H1 (cell line): ENCODE measurements around the gene PTPN1. TPM values are rescaled to one million over a fixed set of nuclear protein-coding genes. Genes with fewer than 3 reads are reported as not detected.

Experiments
- CTCF ChIA-PET: fragments of 300-600 bp; sonication (Branson Sonifier 250); formaldehyde crosslinking; loops from one replicate; lab custom pipeline; 2021; ENCODE audit not compliant: partially characterized antibody; lab: Charles Lee
- POLR2A ChIA-PET: fragments of 300-600 bp; sonication (Branson Sonifier 250); formaldehyde crosslinking; loops from one replicate; lab custom pipeline; 2021; ENCODE audit warnings: inconsistent platforms; ENCODE audit not compliant: partially characterized antibody; lab: Charles Lee
- DNase-seq, 2 experiments: peaks; one replicate each; pipeline versions ENCODE4 v3.0.0 to v3.0.0-alpha.2; 2010 to 2022; ENCODE audit warnings: low spot score in 2 of 2, low read depth in 1 of 2, mixed read lengths in 1 of 2
- FAIRE-seq: peaks from 2 replicates; lab custom pipeline; 2011; peaks lifted over from hg19 to GRCh38; lab: Jason Lieb, UNC
- H2AFZ ChIP-seq: 2 replicates; pipeline ENCODE4 v1.8.1; 2012; ENCODE audit warnings: low read length, inconsistent platforms
- H2AK5ac ChIP-seq: 2 replicates; pipeline ENCODE4 v1.6.1; 2013; ENCODE audit warnings: low read depth, low read length
- H2BK120ac ChIP-seq: replicated peaks from 2 replicates; pipeline ENCODE3; 2013; ENCODE audit warnings: low read depth, low read length, inconsistent platforms
- H2BK12ac ChIP-seq: 2 replicates; pipeline ENCODE4 v1.6.1; 2013; ENCODE audit warnings: low read depth, low read length
- H2BK15ac ChIP-seq: 2 replicates; pipeline ENCODE4 v1.6.1; 2013; ENCODE audit warnings: low read length
- H2BK20ac ChIP-seq: 2 replicates; pipeline ENCODE4 v1.6.1; 2013; ENCODE audit warnings: low read length
- H2BK5ac ChIP-seq: 2 replicates; pipeline ENCODE4 v1.6.1; 2013; ENCODE audit warnings: low read depth, low read length
- H3K14ac ChIP-seq: 2 replicates; pipeline ENCODE4 v1.6.1; 2013; ENCODE audit warnings: inconsistent platforms; ENCODE audit not compliant: insufficient read length
- H3K18ac ChIP-seq: 2 replicates; pipeline ENCODE4 v1.6.1; 2013; ENCODE audit warnings: low read length; ENCODE audit errors: extremely low read depth
- H3K23ac ChIP-seq: 2 replicates; pipeline ENCODE4 v1.6.1; 2013; ENCODE audit warnings: inconsistent platforms; ENCODE audit not compliant: insufficient read length
- H3K23me2 ChIP-seq: 2 replicates; pipeline ENCODE4 v1.6.1; 2013; ENCODE audit warnings: low read depth, low read length
- H3K27ac ChIP-seq: 2 replicates; pipeline ENCODE4 v1.6.1; 2011; ENCODE audit warnings: low read depth, low read length, inconsistent platforms
- H3K27me3 ChIP-seq, 4 experiments: replicated peaks in 1 of 4; 1 replicate in 1 of 4; 2 replicates in 3 of 4; pipeline versions ENCODE4 v1.6.1 to v1.8.1; 2011 to 2013; ENCODE audit warnings: low read length in 3 of 4, mild to moderate bottlenecking in 3 of 4, inconsistent platforms in 2 of 4, mixed read lengths in 2 of 4, moderate library complexity in 1 of 4; ENCODE audit not compliant: control insufficient read depth in 3 of 4, insufficient read depth in 3 of 4; ENCODE audit errors: extremely low read depth in 1 of 4
- H3K36me3 ChIP-seq, 4 experiments: 2 replicates each; pipeline versions ENCODE4 v1.6.1 to v1.8.1; 2011 to 2013; ENCODE audit warnings: mild to moderate bottlenecking in 4 of 4, low read length in 3 of 4, moderate library complexity in 2 of 4, control low read depth in 1 of 4, inconsistent platforms in 1 of 4; ENCODE audit not compliant: insufficient read depth in 4 of 4, control insufficient read depth in 2 of 4
- H3K4ac ChIP-seq: replicated peaks from 2 replicates; pipeline ENCODE3; 2013; ENCODE audit warnings: low read length, low read depth, mixed read lengths, inconsistent platforms; ENCODE audit not compliant: insufficient read length
- H3K4me1 ChIP-seq, 4 experiments: replicated peaks in 1 of 4; 1 replicate in 1 of 4; 2 replicates in 3 of 4; pipeline versions ENCODE4 v1.6.1 to v1.8.1; 2011 to 2013; ENCODE audit warnings: low read length in 3 of 4, inconsistent platforms in 2 of 4, mixed read lengths in 1 of 4; ENCODE audit not compliant: insufficient read depth in 4 of 4, control insufficient read depth in 3 of 4
- H3K4me2 ChIP-seq, 2 experiments: 2 replicates each; pipeline versions ENCODE4 v1.6.1 to v1.8.1; 2011 to 2013; ENCODE audit warnings: low read depth in 2 of 2, low read length in 2 of 2, control low read depth in 1 of 2, inconsistent platforms in 1 of 2, mild to moderate bottlenecking in 1 of 2; ENCODE audit not compliant: insufficient read depth in 1 of 2
- H3K4me3 ChIP-seq, 4 experiments: fragments of 200-600, 300-600 bp in 1 of 4; sonication (generic), shearing (Covaris generic), sonication (Bioruptor Twin) in 1 of 4; 2 replicates each; pipeline versions ENCODE4 v1.5.1 to v1.8.1; 2011 to 2016; ENCODE audit warnings: low read length in 4 of 4, low read depth in 3 of 4, control low read depth in 2 of 4, inconsistent platforms in 2 of 4, mild to moderate bottlenecking in 2 of 4, mixed read lengths in 1 of 4, moderate library complexity in 1 of 4; ENCODE audit not compliant: insufficient read depth in 2 of 4; ENCODE audit errors: extremely low read depth in 1 of 4
- H3K56ac ChIP-seq: replicated peaks from 2 replicates; pipeline ENCODE3; 2013; ENCODE audit warnings: low read depth, mild to moderate bottlenecking, mixed read lengths, low read length, inconsistent platforms; ENCODE audit not compliant: insufficient read length
- H3K79me1 ChIP-seq: 2 replicates; pipeline ENCODE4 v1.6.1; 2013; ENCODE audit warnings: low read depth, low read length, control low read depth
- H3K79me2 ChIP-seq, 2 experiments: 2 replicates each; pipeline versions ENCODE4 v1.6.1 to v1.8.1; 2012 to 2013; ENCODE audit warnings: low read length in 2 of 2, mild to moderate bottlenecking in 2 of 2, inconsistent platforms in 1 of 2; ENCODE audit not compliant: insufficient read depth in 2 of 2, control insufficient read depth in 1 of 2
- H3K9ac ChIP-seq, 4 experiments: replicated peaks in 1 of 4; 1 replicate in 1 of 4; 2 replicates in 3 of 4; pipeline versions ENCODE4 v1.6.1 to v1.8.1; 2011 to 2013; ENCODE audit warnings: low read depth in 3 of 4, low read length in 3 of 4, control low read depth in 2 of 4, mild to moderate bottlenecking in 2 of 4, moderate library complexity in 2 of 4, inconsistent platforms in 1 of 4; ENCODE audit errors: extremely low read depth in 1 of 4
- H3K9me3 ChIP-seq, 2 experiments: 2 replicates each; pipeline versions ENCODE4 v1.6.1 to v1.8.1; 2012 to 2013; ENCODE audit warnings: mild to moderate bottlenecking in 2 of 2, moderate library complexity in 2 of 2, control low read depth in 1 of 2, inconsistent platforms in 1 of 2, low read depth in 1 of 2, low read length in 1 of 2, mixed read lengths in 1 of 2; ENCODE audit not compliant: insufficient read depth in 2 of 2
- H4K20me1 ChIP-seq, 2 experiments: replicated peaks in 1 of 2; 2 replicates each; pipeline versions ENCODE3 to v1.8.1; 2011 to 2013; ENCODE audit warnings: inconsistent platforms in 2 of 2, low read length in 2 of 2, mild to moderate bottlenecking in 1 of 2; ENCODE audit not compliant: insufficient read depth in 2 of 2, control insufficient read depth in 1 of 2
- H4K5ac ChIP-seq: 2 replicates; pipeline ENCODE4 v1.6.1; 2013; ENCODE audit warnings: low read length, low read depth, mixed read lengths, inconsistent platforms; ENCODE audit not compliant: insufficient read length
- H4K8ac ChIP-seq: 2 replicates; pipeline ENCODE4 v1.8.0; 2013; ENCODE audit warnings: mild to moderate bottlenecking, moderate library complexity, low read length, inconsistent platforms; ENCODE audit not compliant: insufficient read depth; ENCODE audit errors: extremely low read depth
- H4K91ac ChIP-seq: replicated peaks from 2 replicates; pipeline ENCODE3; 2013; ENCODE audit warnings: low read length, mixed read lengths, inconsistent platforms; ENCODE audit not compliant: insufficient read length
- CBX5 ChIP-seq: fragments of 300-800, 300-1000 bp; sonication (generic); IDR thresholded peaks from 2 replicates; pipeline ENCODE4 v1.7.1; 2016; ENCODE audit warnings: antibody characterized with exemption, low read length, low read depth
- CEBPB ChIP-seq: IDR thresholded peaks from 2 replicates; pipeline ENCODE4 v1.6.1; 2012; ENCODE audit warnings: low read depth, low read length
- GTF2F1 ChIP-seq: IDR thresholded peaks from 2 replicates; pipeline ENCODE4 v1.6.1; 2012; ENCODE audit warnings: low read depth, low read length, improper control_type of control experiment, borderline replicate concordance
- JUND ChIP-seq: IDR thresholded peaks from 2 replicates; pipeline ENCODE4 v1.6.1; 2011; ENCODE audit warnings: mild to moderate bottlenecking, improper control_type of control experiment, low read length
- POLR2AphosphoS5 ChIP-seq: IDR thresholded peaks from 2 replicates; pipeline ENCODE4 v1.6.1; 2011; ENCODE audit warnings: low read depth, low read length
- RFX5 ChIP-seq: IDR thresholded peaks from 2 replicates; pipeline ENCODE4 v1.6.1; 2011; ENCODE audit warnings: low read depth, low read length, improper control_type of control experiment, borderline replicate concordance
- SUZ12 ChIP-seq: fragments of 200-600 bp; sonication (generic); IDR thresholded peaks from 2 replicates; pipeline ENCODE4 v1.6.1; 2012; ENCODE audit warnings: mild to moderate bottlenecking, inconsistent platforms, low read length, moderate library complexity, mixed read lengths
- TBP ChIP-seq: IDR thresholded peaks from 2 replicates; pipeline ENCODE4 v1.6.1; 2011; ENCODE audit warnings: low read depth, low read length, improper control_type of control experiment
- WGBS, 2 experiments: shearing (Covaris generic) in 1 of 2; methylation state at CpG; one replicate each; pipeline versions ENCODE4 v1.1.6 to v1.1.7; 2013 to 2015; ENCODE audit warnings: low lambda C conversion rate in 2 of 2, mixed read lengths in 2 of 2, inconsistent platforms in 1 of 2, low coverage in 1 of 2, missing lambda C conversion rate in 1 of 2; ENCODE audit not compliant: insufficient replicate concordance in 2 of 2, insufficient coverage in 1 of 2, insufficient read length in 1 of 2; ENCODE audit errors: extremely low coverage in 1 of 2, missing lambda C conversion rate in 1 of 2; 5-methylcytosine and 5-hydroxymethylcytosine counted together
- polyA plus RNA-seq, 7 experiments: library from polyadenylated mRNA; depleted of rRNA in 3 of 7; stranded (reverse) in 5 of 7; unstranded in 2 of 7; fragments of >200 nt in 5 of 7; fragments of 200-250 nt in 2 of 7; gene quantifications; 1 replicate in 5 of 7; 2 replicates in 1 of 7; 4 replicates in 1 of 7; pipeline versions ENCODE4 v1.2.1 to v1.2.3, GENCODE V29; 2011 to 2013; ENCODE audit warnings: missing spikeins in 2 of 7, mixed read lengths in 2 of 7
- total RNA-seq: library from RNA; stranded (reverse); fragmentation: NEBNext Ultra II Directional; extraction: Animal tissue kit (Norgen Biotek cat#: 25700); gene quantifications from 2 replicates; pipeline ENCODE4 v1.2.1, GENCODE V29; 2021
- TF ChIP-seq, protein P1 (sequence below): IDR thresholded peaks from 2 replicates; pipeline ENCODE4 v1.6.1; 2012; ENCODE audit warnings: low read length, inconsistent platforms

PTPN1 gene
- total and polyA plus RNA-seq, 2 of the 8 experiments (the other 6 are each of a cell fraction or from before 2014, with no cell fraction given) = 18.6 to 32.1 TPM

DNA sequence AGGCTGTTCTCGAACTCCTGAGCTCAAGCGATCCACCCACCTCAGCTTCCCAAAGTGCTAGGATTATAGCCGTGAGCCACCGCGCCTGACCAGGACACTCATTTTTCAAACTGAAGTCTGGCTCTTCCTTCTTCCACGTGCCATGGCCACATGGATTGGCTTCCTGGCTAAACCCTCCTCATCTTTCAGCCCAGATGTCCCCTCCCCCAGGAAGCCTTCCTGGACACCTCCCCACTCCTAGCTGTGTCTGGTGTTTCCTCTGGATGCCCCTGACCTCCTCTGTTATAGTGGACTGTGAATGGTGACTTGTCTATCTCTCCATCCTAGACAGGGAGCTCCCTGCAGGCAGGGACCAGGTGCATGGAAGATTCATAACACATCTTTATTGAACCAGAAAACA lies 124.0 kb downstream of the PTPN1 start:
- no peak for DNase-seq
- no peak overlapping the region for H2AK5ac ChIP-seq
- H4K8ac ChIP-seq = no peak overlapping the region
- no peak overlapping the region; the same call in 1 of the 2 replicates for H2BK12ac ChIP-seq
- H3K56ac ChIP-seq = no peak overlapping the region
- no peaks in the 10 kb centered on the region for H3K36me3 ChIP-seq
- no peak overlapping the region for H2AFZ ChIP-seq
- H3K4me3 ChIP-seq = no peak overlapping the region
- no peak overlapping the region for H2BK5ac ChIP-seq
- FAIRE-seq = no peak
- no peak overlapping the region for H3K14ac ChIP-seq
- no peaks in the 10 kb centered on the region for H3K79me2 ChIP-seq
- no peak overlapping the region for H3K18ac ChIP-seq
- H3K27ac ChIP-seq = no peak overlapping the region
- H2BK15ac ChIP-seq = no peak overlapping the region
- no peak overlapping the region for H2BK120ac ChIP-seq
- H3K27me3 ChIP-seq = no peaks in the 10 kb centered on the region
- H3K4ac ChIP-seq = no peak overlapping the region
- peaks cover 15 to 23% (median 17%) of the 10 kb centered on the region in 4 experiments for H3K4me1 ChIP-seq
- H3K4me2 ChIP-seq = no peak overlapping the region
- H4K5ac ChIP-seq = no peak overlapping the region
- no peak overlapping the region for H4K91ac ChIP-seq
- no peaks in the 10 kb centered on the region for H3K23me2 ChIP-seq
- H3K9me3 ChIP-seq = no peaks in the 10 kb centered on the region
- H3K79me1 ChIP-seq = no peaks in the 10 kb centered on the region
- no peak overlapping the region for H3K23ac ChIP-seq
- WGBS, 2 experiments = 89% methylated on average over 6 of the region's 6 CpGs; no CpG with 5 or more reads in 1 of the 2 experiments
- H2BK20ac ChIP-seq = no peak overlapping the region
- H4K20me1 ChIP-seq = no peaks in the 10 kb centered on the region
- ChIA-PET CTCF (interaction anchor here (0.6 to 7.4 kb wide), 13 partner anchors 9 to 656 kb away, joined by 3 to 84 read pairs (median 5); no protein-coding TSS in a partner anchor), POLR2A (no interaction called here)
- H3K9ac ChIP-seq = no peak overlapping the region
- no peak for TF ChIP-seq CBX5
- no peak for TF ChIP-seq TBP
- TF ChIP-seq SUZ12 = no peak
- TF ChIP-seq CEBPB = no peak
- TF ChIP-seq GTF2F1 = no peak
- TF ChIP-seq POLR2AphosphoS5 = no peak
- TF ChIP-seq JUND = no peak
- TF ChIP-seq, protein P1, sequence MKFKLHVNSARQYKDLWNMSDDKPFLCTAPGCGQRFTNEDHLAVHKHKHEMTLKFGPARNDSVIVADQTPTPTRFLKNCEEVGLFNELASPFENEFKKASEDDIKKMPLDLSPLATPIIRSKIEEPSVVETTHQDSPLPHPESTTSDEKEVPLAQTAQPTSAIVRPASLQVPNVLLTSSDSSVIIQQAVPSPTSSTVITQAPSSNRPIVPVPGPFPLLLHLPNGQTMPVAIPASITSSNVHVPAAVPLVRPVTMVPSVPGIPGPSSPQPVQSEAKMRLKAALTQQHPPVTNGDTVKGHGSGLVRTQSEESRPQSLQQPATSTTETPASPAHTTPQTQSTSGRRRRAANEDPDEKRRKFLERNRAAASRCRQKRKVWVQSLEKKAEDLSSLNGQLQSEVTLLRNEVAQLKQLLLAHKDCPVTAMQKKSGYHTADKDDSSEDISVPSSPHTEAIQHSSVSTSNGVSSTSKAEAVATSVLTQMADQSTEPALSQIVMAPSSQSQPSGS = no peak
- no peak for TF ChIP-seq RFX5
